Epithelial cell of esophagus (primary cell): ENCODE results near the gene FOCAD.

Experiments used
- DNase-seq: peaks from one replicate; pipeline ENCODE4 v3.0.0; 2010; ENCODE audit warnings: low read depth
- H3K4me3 ChIP-seq: 2 replicates; pipeline ENCODE4 v1.5.1; 2011; ENCODE audit warnings: mild to moderate bottlenecking, low read length, control low read depth
- CTCF ChIP-seq: IDR thresholded peaks from 2 replicates; pipeline ENCODE4 v1.5.1; 2011; ENCODE audit warnings: low read depth, mild to moderate bottlenecking, low read length, control low read depth, inconsistent platforms; ENCODE audit not compliant: insufficient read depth; ENCODE audit errors: missing control alignments

Gene FOCAD

GRCh38 chr9:20684035-20684874 is at the start of gene FOCAD:
FOCAD (plus strand) TSS chr9:20684259; CDS start chr9:20715354, 31,095 bp downstream.
- DNase-seq: peak; percentile 97
- no peak for TF ChIP-seq CTCF

GRCh38 chr9:20634895-20635294 is 49.2 kb upstream of the FOCAD start:
- DNase-seq: no peak

More at GRCh38 chr9:20684035-20684874, at the start of gene FOCAD:
- peak within 1 kb of the TSS; percentile 81 for H3K4me3 ChIP-seq

GRCh38 chr9:20636888-20637440 is 47.1 kb upstream of the FOCAD start:
- no peak overlapping the region for H3K4me3 ChIP-seq
- no peak for TF ChIP-seq CTCF
- no peak for DNase-seq

More at GRCh38 chr9:20634895-20635294, 49.2 kb upstream of the FOCAD start:
- no peak for TF ChIP-seq CTCF
- no peak overlapping the region for H3K4me3 ChIP-seq

GRCh38 chr9:20640331-20641187 is 43.5 kb upstream of the FOCAD start:
- peak; percentile 89 for DNase-seq
- H3K4me3 ChIP-seq: no peak overlapping the region
- no peak for TF ChIP-seq CTCF

- H3K4me3 ChIP-seq: no peak overlapping the region
These were observed 42.0 kb upstream of the FOCAD start for GRCh38 chr9:20642045-20642444.

GRCh38 chr9:20643660-20644059 is 40.4 kb upstream of the FOCAD start:
- peak; percentile 14 for DNase-seq
- H3K4me3 ChIP-seq: no peak overlapping the region

More at GRCh38 chr9:20642045-20642444, 42.0 kb upstream of the FOCAD start:
- DNase-seq: no peak
- TF ChIP-seq CTCF: no peak

More at GRCh38 chr9:20643660-20644059, 40.4 kb upstream of the FOCAD start:
- no peak for TF ChIP-seq CTCF
